Measurements from ENCODE around the gene PHLDB1. TPM values are rescaled to one million over a fixed set of nuclear protein-coding genes. Genes with fewer than 3 reads are reported as not detected.
"Not testable (repeated sequence)": the region's sequence is repeated elsewhere in the genome, so short reads cannot be mapped to it uniquely, and the experiment has no call there.

The PHLDB1 gene
- total RNA-seq, 1 experiment from 2014 or later: 122 TPM

GRCh38 chr11:118569670-118570069, 37.7 kb upstream of the PHLDB1 start:
- H3K4me2 ChIP-seq: no peak overlapping the region
- BruUV-seq (replicated peaks): no TSS peak
- H3K9me2 ChIP-seq (ENCODE audit: insufficient read depth): no peaks in the 10 kb centered on the region
- H3K27me3 ChIP-seq (ENCODE audit: insufficient read depth, low read depth): no peaks in the 10 kb centered on the region
- H4K20me1 ChIP-seq (ENCODE audit: insufficient read depth): peaks cover 18% of the 10 kb centered on the region
- ChIA-PET CTCF (no interaction called here), POLR2A (ENCODE audit: unreplicated experiment) (no interaction called here)
- DNase-seq: no peak
- H3K4me3 ChIP-seq: no peak overlapping the region
- no peaks in the 10 kb centered on the region for H3K9me3 ChIP-seq (ENCODE audit: insufficient read depth, low read depth)
- H3K27ac ChIP-seq: no peak overlapping the region
- H3F3A ChIP-seq (ENCODE audit: insufficient read depth, low read depth): peaks cover 12% of the 10 kb centered on the region
- H3K79me2 ChIP-seq (ENCODE audit: low read depth): peaks cover 33% of the 10 kb centered on the region
- no peak for TF ChIP-seq CTCF (conservative IDR thresholded peaks at IDR 0.05)
- no peak for TF ChIP-seq EZH2 (IDR thresholded peaks at IDR 0.05; ENCODE audit: low read depth)
- H2AFZ ChIP-seq: no peak overlapping the region
- H3K36me3 ChIP-seq (ENCODE audit: low read depth): no peaks in the 10 kb centered on the region
- H3K4me1 ChIP-seq (replicated peaks; ENCODE audit: insufficient read depth): peaks cover 33% of the 10 kb centered on the region
- intact Hi-C loops (cut with micrococcal nuclease; ENCODE audit: unreplicated experiment): loop anchor here (10.0 kb wide), 1 partner anchor 745 kb away; the partner anchor contains the start of gene FXYD2

- peak in 1 of 2 experiments; percentile 6 for DNase-seq
- no TSS peak for BruUV-seq (replicated peaks)
- H3K27me3 ChIP-seq (ENCODE audit: insufficient read depth, low read depth): no peaks in the 10 kb centered on the region
- peaks cover 29% of the 10 kb centered on the region for H4K20me1 ChIP-seq (ENCODE audit: insufficient read depth)
- H3K4me1 ChIP-seq (replicated peaks; ENCODE audit: insufficient read depth): peaks cover 35% of the 10 kb centered on the region
- no peak overlapping the region for H3K4me2 ChIP-seq
- H3K79me2 ChIP-seq (ENCODE audit: low read depth): peaks cover 44% of the 10 kb centered on the region
- TF ChIP-seq EZH2 (IDR thresholded peaks at IDR 0.05; ENCODE audit: low read depth) (no peak), CTCF (conservative IDR thresholded peaks at IDR 0.05) (no peak)
- peaks cover 22% of the 10 kb centered on the region; the same call in 1 of the 2 replicates for H3F3A ChIP-seq (ENCODE audit: insufficient read depth, low read depth)
- intact Hi-C loops (cut with micrococcal nuclease; ENCODE audit: unreplicated experiment): no loop called here
- no peak overlapping the region for H3K4me3 ChIP-seq
- no peak overlapping the region for H2AFZ ChIP-seq
- H3K27ac ChIP-seq: no peak overlapping the region
- H3K9me2 ChIP-seq (ENCODE audit: insufficient read depth): no peaks in the 10 kb centered on the region
- ChIA-PET POLR2A (ENCODE audit: unreplicated experiment) (no interaction called here), CTCF (no interaction called here)
- no peaks in the 10 kb centered on the region for H3K9me3 ChIP-seq (ENCODE audit: insufficient read depth, low read depth)
- peaks cover 5% of the 10 kb centered on the region; the same call in 1 of the 2 replicates for H3K36me3 ChIP-seq (ENCODE audit: low read depth)
These were observed 36.6 kb upstream of the PHLDB1 start for GRCh38 chr11:118570787-118571186.

GRCh38 chr11:118571701-118572060, 35.7 kb upstream of the PHLDB1 start:
- H3K27me3 ChIP-seq (ENCODE audit: insufficient read depth, low read depth); CTCF ChIA-PET; H3K9me3 ChIP-seq (ENCODE audit: insufficient read depth, low read depth); H3K36me3 ChIP-seq (ENCODE audit: low read depth); H3K9me2 ChIP-seq (ENCODE audit: insufficient read depth): not testable (repeated sequence)
- H3K4me2 ChIP-seq: peak overlapping the region; percentile 95
- H3K4me3 ChIP-seq: peak overlapping the region; percentile 98
- H3K27ac ChIP-seq: peak overlapping the region; percentile 24
- peak overlapping the region; percentile 94 for H2AFZ ChIP-seq
- peak in 1 of 2 experiments; percentile 10 for DNase-seq
- intact Hi-C loops (cut with micrococcal nuclease; ENCODE audit: unreplicated experiment): loop anchor here (2.0 kb wide), 1 partner anchor 427 kb away; no protein-coding TSS in a partner anchor
- POLR2A ChIA-PET (ENCODE audit: unreplicated experiment): interaction anchor here (0.7 kb wide), 1 partner anchor 908 kb away, joined by 5 read pairs; no protein-coding TSS in a partner anchor
- H4K20me1 ChIP-seq (ENCODE audit: insufficient read depth): peaks cover 38% of the 10 kb centered on the region
- peaks cover 18% of the 10 kb centered on the region; the same call in 1 of the 2 replicates for H3F3A ChIP-seq (ENCODE audit: insufficient read depth, low read depth)
- BruUV-seq (replicated peaks): TSS peak; percentile 92
- H3K4me1 ChIP-seq (replicated peaks; ENCODE audit: insufficient read depth): peaks cover 29% of the 10 kb centered on the region
- H3K79me2 ChIP-seq (ENCODE audit: low read depth): peaks cover 53% of the 10 kb centered on the region

Data from PC-9 (cell line).